CD4-positive, alpha-beta T cell (primary cell): ENCODE data around the gene PACSIN2. TPM values are rescaled to one million over a fixed set of nuclear protein-coding genes. Genes with fewer than 3 reads are reported as not detected.

Experiments used
- ATAC-seq: fragments of 200-7000 bp; cut with Tn5 transposase; one replicate; pipeline ENCODE4 v1.10.0; 2022; ENCODE audit warnings: mild to moderate bottlenecking; ENCODE audit not compliant: poor library complexity
- CTCF ChIA-PET: fragments of 350-600 bp; sonication (Branson Sonifier 250); formaldehyde crosslinking; loops from one replicate; lab custom pipeline; 2021; ENCODE audit warnings: antibody characterized with exemption, inconsistent platforms; lab: Charles Lee
- POLR2A ChIA-PET: fragments of 350-600 bp; sonication (Branson Sonifier 250); formaldehyde crosslinking; loops from one replicate; lab custom pipeline; 2021; ENCODE audit warnings: antibody characterized with exemption, inconsistent platforms; lab: Charles Lee
- DNase-seq, 14 experiments: peaks; one replicate each; pipeline ENCODE4 v3.0.0-alpha.2; 2013 to 2020; ENCODE audit warnings: mixed read lengths in 2 of 14
- H3K27ac ChIP-seq, 2 donors: one replicate each; pipeline versions ENCODE4 v1.5.1 to v1.7.0; 2013; ENCODE audit warnings: low read length in 2 of 2, low read depth in 1 of 2, mild to moderate bottlenecking in 1 of 2
- H3K27me3 ChIP-seq, 2 experiments: 1 replicate in 1 of 2; 2 replicates in 1 of 2; pipeline versions ENCODE4 v1.6.1 to v1.7.0; 2013; ENCODE audit warnings: low read length in 2 of 2, control low read depth in 1 of 2, mild to moderate bottlenecking in 1 of 2, moderate library complexity in 1 of 2; ENCODE audit not compliant: insufficient read depth in 2 of 2, control insufficient read depth in 1 of 2
- H3K36me3 ChIP-seq: one replicate; pipeline ENCODE4 v1.6.1; 2013; ENCODE audit warnings: low read length, control low read depth; ENCODE audit not compliant: insufficient read depth
- H3K4me1 ChIP-seq: one replicate; pipeline ENCODE4 v1.6.1; 2013; ENCODE audit warnings: low read length, control low read depth; ENCODE audit not compliant: insufficient read depth
- H3K4me3 ChIP-seq: one replicate; pipeline ENCODE4 v1.5.1; 2013; ENCODE audit warnings: mild to moderate bottlenecking, low read length, moderate library complexity
- H3K9me3 ChIP-seq, 2 experiments: 1 replicate in 1 of 2; 2 replicates in 1 of 2; pipeline versions ENCODE4 v1.6.1 to v1.7.0; 2013; ENCODE audit warnings: low read length in 2 of 2, mild to moderate bottlenecking in 2 of 2, control low read depth in 1 of 2, moderate library complexity in 1 of 2; ENCODE audit not compliant: control insufficient read depth in 1 of 2, insufficient read depth in 1 of 2
- H3K27ac Mint-ChIP-seq: one replicate; pipeline ENCODE4 v1.8.0; 2020; ENCODE audit warnings: mixed read lengths
- H3K27me3 Mint-ChIP-seq: one replicate; pipeline ENCODE4 v1.8.0; 2021; ENCODE audit warnings: mixed read lengths
- H3K36me3 Mint-ChIP-seq: one replicate; pipeline ENCODE4 v1.8.0; 2021; ENCODE audit warnings: low read depth, mixed read lengths
- H3K4me1 Mint-ChIP-seq: one replicate; pipeline ENCODE4 v1.8.0; 2021; ENCODE audit warnings: low read depth, mixed read lengths
- H3K4me3 Mint-ChIP-seq: one replicate; pipeline ENCODE4 v1.8.0; 2020; ENCODE audit warnings: mild to moderate bottlenecking, mixed read lengths
- H3K9me3 Mint-ChIP-seq: one replicate; pipeline ENCODE4 v1.8.0; 2020; ENCODE audit warnings: mixed read lengths
- CTCF ChIP-seq: fragments of 200-600 bp; IDR thresholded peaks from one replicate; pipeline ENCODE4 v1.8.0; 2022; ENCODE audit warnings: antibody characterized with exemption, mild to moderate bottlenecking
- intact Hi-C, 2 experiments: fragments of 100-400 bp; cut with DNase I in 1 of 2; cut with micrococcal nuclease in 1 of 2; formaldehyde crosslinking; loops; one replicate each; pipeline versions ENCODE4 v1.15.1 to v1.9.0; 2023 to 2025; cut with DNase I, micrococcal nuclease
- total RNA-seq, 174 experiments: library from RNA in 2 of 174; stranded (reverse) in 2 of 174; gene quantifications; one replicate each; pipeline ENCODE4 v1.2.3 and lab custom pipeline; 2021 to 2026

PACSIN2 gene
- total RNA-seq, 2 experiments from 2014 or later: 23.3 to 25.5 TPM

GRCh38 chr22:42966497-42966896 is 48.5 kb downstream of the PACSIN2 start:
- ChIA-PET POLR2A (no interaction called here), CTCF (no interaction called here)
- Mint-ChIP-seq H3K9me3 (no peaks in the 10 kb centered on the region), H3K36me3 (peaks cover 45% of the 10 kb centered on the region), H3K27ac (no peak overlapping the region), H3K4me3 (no peak overlapping the region), H3K27me3 (no peaks in the 10 kb centered on the region), H3K4me1 (peaks cover 45% of the 10 kb centered on the region)
- H3K4me1 ChIP-seq: peaks cover 11% of the 10 kb centered on the region
- intact Hi-C loops: no loop called here
- no peak overlapping the region for H3K4me3 ChIP-seq
- H3K9me3 ChIP-seq: peaks cover 0 to 3% of the 10 kb centered on the region in 2 experiments
- H3K36me3 ChIP-seq: no peaks in the 10 kb centered on the region
- ATAC-seq: no peak
- no peaks in the 10 kb centered on the region for H3K27me3 ChIP-seq
- H3K27ac ChIP-seq: no peak overlapping the region
- TF ChIP-seq CTCF: no peak
- DNase-seq: no peak

- peaks cover 57% of the 10 kb centered on the region for H3K4me1 Mint-ChIP-seq
- no peaks in the 10 kb centered on the region for H3K27me3 Mint-ChIP-seq
- no peaks in the 10 kb centered on the region for H3K27me3 ChIP-seq
- H3K9me3 Mint-ChIP-seq: no peaks in the 10 kb centered on the region
- H3K36me3 ChIP-seq: no peaks in the 10 kb centered on the region
- TF ChIP-seq CTCF: no peak
- no peak overlapping the region for H3K4me3 Mint-ChIP-seq
- H3K4me3 ChIP-seq: no peak overlapping the region
- intact Hi-C loops: no loop called here
- H3K4me1 ChIP-seq: peaks cover 16% of the 10 kb centered on the region
- no peak overlapping the region for H3K27ac ChIP-seq
- ChIA-PET POLR2A (no interaction called here), CTCF (no interaction called here)
- DNase-seq (no peak), ATAC-seq (no peak)
- H3K27ac Mint-ChIP-seq: no peak overlapping the region
- no peaks in the 10 kb centered on the region for H3K9me3 ChIP-seq
- peaks cover 44% of the 10 kb centered on the region for H3K36me3 Mint-ChIP-seq
These were observed 49.8 kb downstream of the PACSIN2 start for GRCh38 chr22:42964994-42965699.

- Histone ChIP-seq H3K27me3 (no peaks in the 10 kb centered on the region), H3K4me1 (peaks cover 23% of the 10 kb centered on the region), H3K27ac (no peak overlapping the region), H3K9me3 (no peaks in the 10 kb centered on the region), H3K36me3 (no peaks in the 10 kb centered on the region), H3K4me3 (no peak overlapping the region)
- TF ChIP-seq CTCF: no peak
- DNase-seq: no peak
- intact Hi-C loops: no loop called here
- Mint-ChIP-seq H3K4me3 (no peak overlapping the region), H3K36me3 (peaks cover 37% of the 10 kb centered on the region), H3K4me1 (peaks cover 73% of the 10 kb centered on the region), H3K9me3 (no peaks in the 10 kb centered on the region), H3K27me3 (no peaks in the 10 kb centered on the region), H3K27ac (no peak overlapping the region)
- ChIA-PET POLR2A (no interaction called here), CTCF (no interaction called here)
- no peak for ATAC-seq
These were observed 51.7 kb downstream of the PACSIN2 start for GRCh38 chr22:42963231-42963595.
